ENCODE measurements around the gene MAP9.

DNA sequence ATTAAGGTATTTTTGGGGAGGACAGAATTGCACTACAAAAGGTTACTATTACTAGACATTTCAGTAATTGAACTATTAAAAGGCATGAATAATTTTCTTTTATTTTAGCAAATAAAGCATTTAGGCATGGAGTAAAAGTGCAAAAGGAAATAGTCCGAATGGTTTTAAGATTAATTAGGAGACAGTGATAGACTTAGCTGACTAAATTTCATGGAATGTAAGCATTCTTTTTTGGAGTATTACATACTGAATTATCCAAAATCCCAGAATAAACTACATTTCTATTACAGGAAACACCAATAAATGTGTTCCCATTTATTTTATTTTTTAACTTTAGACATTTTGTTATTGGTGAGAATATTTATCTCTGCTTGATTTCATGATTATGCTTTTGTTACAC, 30.7 kb upstream of the MAP9 start:
- TF ChIP-seq TAF1 (IDR thresholded peaks at IDR 0.05; ENCODE audit: low read depth) (no peak), EP300 (IDR thresholded peaks at IDR 0.05; ENCODE audit: borderline replicate concordance) (no peak)
